Spleen (tissue), 7 donors: ENCODE results near the gene NRCAM.

Experiments used
- POLR2AphosphoS5 ChIP-seq, 3 donors: sonication (generic); formaldehyde crosslinking; IDR thresholded peaks; one replicate each; pipeline ENCODE4 v1.5.1; 2017; ENCODE audit warnings: antibody characterized with exemption in 3 of 3
- TF ChIP-seq, protein P1 (sequence below), 11 experiments: fragments of 200-600 bp in 7 of 11; fragments of 450-650 bp in 4 of 11; sonication (generic) in 4 of 11; IDR thresholded peaks in 8 of 11; conservative IDR thresholded peaks in 3 of 11; 1 replicate in 7 of 11; 2 replicates in 4 of 11; pipeline versions ENCODE4 v1.4.0 to v1.8.0; 2016 to 2021; ENCODE audit warnings: antibody characterized with exemption in 11 of 11, inconsistent platforms in 4 of 11, mild to moderate bottlenecking in 1 of 11
- donor health status: DM: no; HTN: no; CAD: no; lungs with moderate emphysema.
- donor health status: DM: no; HTN: no; CAD: no.
- donor health status: DM: no; HTN: no; CAD: no.

DNA sequence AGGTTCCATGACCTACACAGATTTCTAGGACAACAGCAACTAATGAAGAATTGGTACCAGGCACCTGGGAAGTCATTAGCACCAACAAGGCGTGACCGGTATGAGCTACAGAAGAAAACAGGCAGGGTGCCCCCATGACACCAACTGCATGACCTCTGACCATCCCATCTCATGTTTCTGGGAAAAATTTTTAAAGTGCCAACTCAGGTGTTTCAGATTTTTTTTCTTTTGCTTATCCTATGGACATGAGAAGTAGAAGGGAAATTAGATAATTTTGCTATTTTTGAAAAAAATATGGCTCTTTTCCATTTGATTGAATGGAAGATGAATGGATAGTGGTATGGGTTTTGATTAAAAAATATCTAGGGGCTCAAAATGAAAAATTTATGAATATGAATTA, 154.8 kb downstream of the NRCAM start:
- TF ChIP-seq, protein P1, sequence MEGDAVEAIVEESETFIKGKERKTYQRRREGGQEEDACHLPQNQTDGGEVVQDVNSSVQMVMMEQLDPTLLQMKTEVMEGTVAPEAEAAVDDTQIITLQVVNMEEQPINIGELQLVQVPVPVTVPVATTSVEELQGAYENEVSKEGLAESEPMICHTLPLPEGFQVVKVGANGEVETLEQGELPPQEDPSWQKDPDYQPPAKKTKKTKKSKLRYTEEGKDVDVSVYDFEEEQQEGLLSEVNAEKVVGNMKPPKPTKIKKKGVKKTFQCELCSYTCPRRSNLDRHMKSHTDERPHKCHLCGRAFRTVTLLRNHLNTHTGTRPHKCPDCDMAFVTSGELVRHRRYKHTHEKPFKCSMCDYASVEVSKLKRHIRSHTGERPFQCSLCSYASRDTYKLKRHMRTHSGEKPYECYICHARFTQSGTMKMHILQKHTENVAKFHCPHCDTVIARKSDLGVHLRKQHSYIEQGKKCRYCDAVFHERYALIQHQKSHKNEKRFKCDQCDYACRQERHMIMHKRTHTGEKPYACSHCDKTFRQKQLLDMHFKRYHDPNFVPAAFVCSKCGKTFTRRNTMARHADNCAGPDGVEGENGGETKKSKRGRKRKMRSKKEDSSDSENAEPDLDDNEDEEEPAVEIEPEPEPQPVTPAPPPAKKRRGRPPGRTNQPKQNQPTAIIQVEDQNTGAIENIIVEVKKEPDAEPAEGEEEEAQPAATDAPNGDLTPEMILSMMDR (IDR thresholded peaks at IDR 0.05 in 8 of 11, conservative IDR thresholded peaks at IDR 0.05 in 3 of 11), result no peak
- TF ChIP-seq POLR2AphosphoS5 (IDR thresholded peaks at IDR 0.05), result no peak
